Tibial nerve (tissue), 4 donors: Measurements from ENCODE around the gene RACK1.
"Not testable (repeated sequence)": the region's sequence is repeated elsewhere in the genome, so short reads cannot be mapped to it uniquely, and the experiment has no call there.

ENCODE experiments used
- EP300 ChIP-seq, 2 donors: sonication (generic); formaldehyde crosslinking; IDR thresholded peaks; one replicate each; pipeline ENCODE4 v1.6.1; 2017; ENCODE audit warnings: antibody characterized with exemption in 2 of 2, mild to moderate bottlenecking in 1 of 2
- POLR2A ChIP-seq, 2 donors: fragments of 450-650 bp; IDR thresholded peaks; one replicate each; pipeline ENCODE4 v1.6.1; 2017; ENCODE audit warnings: antibody characterized with exemption in 2 of 2, mild to moderate bottlenecking in 2 of 2, moderate library complexity in 2 of 2
- TF ChIP-seq, protein P1 (sequence below), 5 experiments: fragments of 200-600 bp in 3 of 5; fragments of 450-650 bp in 2 of 5; sonication (generic) in 3 of 5; IDR thresholded peaks; one replicate each; pipeline ENCODE4 v1.5.1; 2016 to 2019; ENCODE audit warnings: antibody characterized with exemption in 5 of 5, mild to moderate bottlenecking in 3 of 5, moderate library complexity in 2 of 5

DNA sequence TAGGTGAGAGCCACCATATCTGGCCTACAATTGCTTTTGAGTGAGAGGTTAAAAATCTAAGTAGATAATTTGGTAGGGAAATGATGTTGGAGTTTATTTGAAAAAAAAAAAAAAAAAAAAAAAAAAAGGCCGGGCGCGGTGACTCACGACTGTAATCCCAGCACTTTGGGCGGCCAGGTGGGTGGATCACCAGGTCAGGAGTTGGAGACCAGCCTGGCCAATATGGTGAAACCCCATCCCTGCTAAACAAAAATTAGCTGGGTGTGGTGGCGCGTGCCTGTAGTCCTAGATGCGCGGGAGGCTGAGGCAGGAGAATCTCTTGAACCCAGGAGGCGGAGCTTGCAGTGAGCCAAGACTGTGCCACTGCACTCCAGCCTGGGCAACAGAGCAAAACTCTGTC lies 29.5 kb downstream of the RACK1 start:
- TF ChIP-seq EP300, POLR2A (IDR thresholded peaks at IDR 0.05): not testable (repeated sequence)
- TF ChIP-seq, protein P1, sequence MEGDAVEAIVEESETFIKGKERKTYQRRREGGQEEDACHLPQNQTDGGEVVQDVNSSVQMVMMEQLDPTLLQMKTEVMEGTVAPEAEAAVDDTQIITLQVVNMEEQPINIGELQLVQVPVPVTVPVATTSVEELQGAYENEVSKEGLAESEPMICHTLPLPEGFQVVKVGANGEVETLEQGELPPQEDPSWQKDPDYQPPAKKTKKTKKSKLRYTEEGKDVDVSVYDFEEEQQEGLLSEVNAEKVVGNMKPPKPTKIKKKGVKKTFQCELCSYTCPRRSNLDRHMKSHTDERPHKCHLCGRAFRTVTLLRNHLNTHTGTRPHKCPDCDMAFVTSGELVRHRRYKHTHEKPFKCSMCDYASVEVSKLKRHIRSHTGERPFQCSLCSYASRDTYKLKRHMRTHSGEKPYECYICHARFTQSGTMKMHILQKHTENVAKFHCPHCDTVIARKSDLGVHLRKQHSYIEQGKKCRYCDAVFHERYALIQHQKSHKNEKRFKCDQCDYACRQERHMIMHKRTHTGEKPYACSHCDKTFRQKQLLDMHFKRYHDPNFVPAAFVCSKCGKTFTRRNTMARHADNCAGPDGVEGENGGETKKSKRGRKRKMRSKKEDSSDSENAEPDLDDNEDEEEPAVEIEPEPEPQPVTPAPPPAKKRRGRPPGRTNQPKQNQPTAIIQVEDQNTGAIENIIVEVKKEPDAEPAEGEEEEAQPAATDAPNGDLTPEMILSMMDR (IDR thresholded peaks at IDR 0.05) = not testable (repeated sequence)
